ENCODE measurements around the gene UQCRC2.

- TF ChIP-seq CTCF (IDR thresholded peaks at IDR 0.05; ENCODE audit: low read depth, low read length, poor library complexity, severe bottlenecking) (no peak), EZH2phosphoT487 (IDR thresholded peaks at IDR 0.05; ENCODE audit: borderline replicate concordance, low read length) (no peak)
These were observed 51.2 kb downstream of the UQCRC2 start for GRCh38 chr16:22004341-22004740.
